ENCODE data around the gene TMEM201. TPM values are rescaled to one million over a fixed set of nuclear protein-coding genes. Genes with fewer than 3 reads are reported as not detected.

The TMEM201 gene
- total RNA-seq: 3.1 and 4.1 TPM in 2 replicates

GRCh38 chr1:9588551-9589143, at the start of gene TMEM201:
TSS of gene TMEM201 (plus strand) at chr1:9588911. CDS start at chr1:9588931, 20 bp downstream.

GRCh38 chr1:9539165-9539828, 49.4 kb upstream of the TMEM201 start, which contains the start of gene SLC25A33:
TSS of gene SLC25A33 (plus strand) at chr1:9539465. CDS start at chr1:9539692, 227 bp downstream.

GRCh38 chr1:9651565-9652378, 63.1 kb downstream of the TMEM201 start, which contains the start of gene PIK3CD:
TSS of gene PIK3CD (plus strand) at chr1:9651731. CDS start at chr1:9710456, 58,725 bp downstream.

Other genes with a start within 250 kb of the TMEM201 start
- gene SLC25A33, start 49.4 kb upstream of the TMEM201 start, total RNA-seq: 1.6 and 3.5 TPM in 2 replicates
- 7.5 and 14.1 TPM in 2 replicates for gene PIK3CD, start 62.8 kb downstream of the TMEM201 start, total RNA-seq
- 85.2 and 99.4 TPM in 2 replicates for gene CLSTN1, start 235.1 kb downstream of the TMEM201 start, total RNA-seq

Measured in placental epithelial cell (primary cell).